H1 (cell line): ENCODE data around the gene FOXB1. TPM values are rescaled to one million over a fixed set of nuclear protein-coding genes. Genes with fewer than 3 reads are reported as not detected.

Experiments
- CTCF ChIA-PET: fragments of 300-600 bp; sonication (Branson Sonifier 250); formaldehyde crosslinking; loops from one replicate; lab custom pipeline; 2021; ENCODE audit not compliant: partially characterized antibody; lab: Charles Lee
- POLR2A ChIA-PET: fragments of 300-600 bp; sonication (Branson Sonifier 250); formaldehyde crosslinking; loops from one replicate; lab custom pipeline; 2021; ENCODE audit warnings: inconsistent platforms; ENCODE audit not compliant: partially characterized antibody; lab: Charles Lee
- DNase-seq, 2 experiments: peaks; one replicate each; pipeline versions ENCODE4 v3.0.0 to v3.0.0-alpha.2; 2010 to 2022; ENCODE audit warnings: low spot score in 2 of 2, low read depth in 1 of 2, mixed read lengths in 1 of 2
- FAIRE-seq: peaks from 2 replicates; lab custom pipeline; 2011; peaks lifted over from hg19 to GRCh38; lab: Jason Lieb, UNC
- H2AFZ ChIP-seq: 2 replicates; pipeline ENCODE4 v1.8.1; 2012; ENCODE audit warnings: low read length, inconsistent platforms
- H2AK5ac ChIP-seq: 2 replicates; pipeline ENCODE4 v1.6.1; 2013; ENCODE audit warnings: low read depth, low read length
- H2BK120ac ChIP-seq: replicated peaks from 2 replicates; pipeline ENCODE3; 2013; ENCODE audit warnings: low read depth, low read length, inconsistent platforms
- H2BK12ac ChIP-seq: 2 replicates; pipeline ENCODE4 v1.6.1; 2013; ENCODE audit warnings: low read depth, low read length
- H2BK15ac ChIP-seq: 2 replicates; pipeline ENCODE4 v1.6.1; 2013; ENCODE audit warnings: low read length
- H2BK20ac ChIP-seq: 2 replicates; pipeline ENCODE4 v1.6.1; 2013; ENCODE audit warnings: low read length
- H2BK5ac ChIP-seq: 2 replicates; pipeline ENCODE4 v1.6.1; 2013; ENCODE audit warnings: low read depth, low read length
- H3K14ac ChIP-seq: 2 replicates; pipeline ENCODE4 v1.6.1; 2013; ENCODE audit warnings: inconsistent platforms; ENCODE audit not compliant: insufficient read length
- H3K18ac ChIP-seq: 2 replicates; pipeline ENCODE4 v1.6.1; 2013; ENCODE audit warnings: low read length; ENCODE audit errors: extremely low read depth
- H3K23ac ChIP-seq: 2 replicates; pipeline ENCODE4 v1.6.1; 2013; ENCODE audit warnings: inconsistent platforms; ENCODE audit not compliant: insufficient read length
- H3K23me2 ChIP-seq: 2 replicates; pipeline ENCODE4 v1.6.1; 2013; ENCODE audit warnings: low read depth, low read length
- H3K27ac ChIP-seq: 2 replicates; pipeline ENCODE4 v1.6.1; 2011; ENCODE audit warnings: low read depth, low read length, inconsistent platforms
- H3K27me3 ChIP-seq, 4 experiments: replicated peaks in 1 of 4; 1 replicate in 1 of 4; 2 replicates in 3 of 4; pipeline versions ENCODE4 v1.6.1 to v1.8.1; 2011 to 2013; ENCODE audit warnings: low read length in 3 of 4, mild to moderate bottlenecking in 3 of 4, inconsistent platforms in 2 of 4, mixed read lengths in 2 of 4, moderate library complexity in 1 of 4; ENCODE audit not compliant: control insufficient read depth in 3 of 4, insufficient read depth in 3 of 4; ENCODE audit errors: extremely low read depth in 1 of 4
- H3K36me3 ChIP-seq, 4 experiments: 2 replicates each; pipeline versions ENCODE4 v1.6.1 to v1.8.1; 2011 to 2013; ENCODE audit warnings: mild to moderate bottlenecking in 4 of 4, low read length in 3 of 4, moderate library complexity in 2 of 4, control low read depth in 1 of 4, inconsistent platforms in 1 of 4; ENCODE audit not compliant: insufficient read depth in 4 of 4, control insufficient read depth in 2 of 4
- H3K4ac ChIP-seq: replicated peaks from 2 replicates; pipeline ENCODE3; 2013; ENCODE audit warnings: low read length, low read depth, mixed read lengths, inconsistent platforms; ENCODE audit not compliant: insufficient read length
- H3K4me1 ChIP-seq, 4 experiments: replicated peaks in 1 of 4; 1 replicate in 1 of 4; 2 replicates in 3 of 4; pipeline versions ENCODE4 v1.6.1 to v1.8.1; 2011 to 2013; ENCODE audit warnings: low read length in 3 of 4, inconsistent platforms in 2 of 4, mixed read lengths in 1 of 4; ENCODE audit not compliant: insufficient read depth in 4 of 4, control insufficient read depth in 3 of 4
- H3K4me2 ChIP-seq, 2 experiments: 2 replicates each; pipeline versions ENCODE4 v1.6.1 to v1.8.1; 2011 to 2013; ENCODE audit warnings: low read depth in 2 of 2, low read length in 2 of 2, control low read depth in 1 of 2, inconsistent platforms in 1 of 2, mild to moderate bottlenecking in 1 of 2; ENCODE audit not compliant: insufficient read depth in 1 of 2
- H3K4me3 ChIP-seq, 4 experiments: fragments of 200-600, 300-600 bp in 1 of 4; sonication (generic), shearing (Covaris generic), sonication (Bioruptor Twin) in 1 of 4; 2 replicates each; pipeline versions ENCODE4 v1.5.1 to v1.8.1; 2011 to 2016; ENCODE audit warnings: low read length in 4 of 4, low read depth in 3 of 4, control low read depth in 2 of 4, inconsistent platforms in 2 of 4, mild to moderate bottlenecking in 2 of 4, mixed read lengths in 1 of 4, moderate library complexity in 1 of 4; ENCODE audit not compliant: insufficient read depth in 2 of 4; ENCODE audit errors: extremely low read depth in 1 of 4
- H3K56ac ChIP-seq: replicated peaks from 2 replicates; pipeline ENCODE3; 2013; ENCODE audit warnings: low read depth, mild to moderate bottlenecking, mixed read lengths, low read length, inconsistent platforms; ENCODE audit not compliant: insufficient read length
- H3K79me1 ChIP-seq: 2 replicates; pipeline ENCODE4 v1.6.1; 2013; ENCODE audit warnings: low read depth, low read length, control low read depth
- H3K79me2 ChIP-seq, 2 experiments: 2 replicates each; pipeline versions ENCODE4 v1.6.1 to v1.8.1; 2012 to 2013; ENCODE audit warnings: low read length in 2 of 2, mild to moderate bottlenecking in 2 of 2, inconsistent platforms in 1 of 2; ENCODE audit not compliant: insufficient read depth in 2 of 2, control insufficient read depth in 1 of 2
- H3K9ac ChIP-seq, 4 experiments: replicated peaks in 1 of 4; 1 replicate in 1 of 4; 2 replicates in 3 of 4; pipeline versions ENCODE4 v1.6.1 to v1.8.1; 2011 to 2013; ENCODE audit warnings: low read depth in 3 of 4, low read length in 3 of 4, control low read depth in 2 of 4, mild to moderate bottlenecking in 2 of 4, moderate library complexity in 2 of 4, inconsistent platforms in 1 of 4; ENCODE audit errors: extremely low read depth in 1 of 4
- H3K9me3 ChIP-seq, 2 experiments: 2 replicates each; pipeline versions ENCODE4 v1.6.1 to v1.8.1; 2012 to 2013; ENCODE audit warnings: mild to moderate bottlenecking in 2 of 2, moderate library complexity in 2 of 2, control low read depth in 1 of 2, inconsistent platforms in 1 of 2, low read depth in 1 of 2, low read length in 1 of 2, mixed read lengths in 1 of 2; ENCODE audit not compliant: insufficient read depth in 2 of 2
- H4K20me1 ChIP-seq, 2 experiments: replicated peaks in 1 of 2; 2 replicates each; pipeline versions ENCODE3 to v1.8.1; 2011 to 2013; ENCODE audit warnings: inconsistent platforms in 2 of 2, low read length in 2 of 2, mild to moderate bottlenecking in 1 of 2; ENCODE audit not compliant: insufficient read depth in 2 of 2, control insufficient read depth in 1 of 2
- H4K5ac ChIP-seq: 2 replicates; pipeline ENCODE4 v1.6.1; 2013; ENCODE audit warnings: low read length, low read depth, mixed read lengths, inconsistent platforms; ENCODE audit not compliant: insufficient read length
- H4K8ac ChIP-seq: 2 replicates; pipeline ENCODE4 v1.8.0; 2013; ENCODE audit warnings: mild to moderate bottlenecking, moderate library complexity, low read length, inconsistent platforms; ENCODE audit not compliant: insufficient read depth; ENCODE audit errors: extremely low read depth
- H4K91ac ChIP-seq: replicated peaks from 2 replicates; pipeline ENCODE3; 2013; ENCODE audit warnings: low read length, mixed read lengths, inconsistent platforms; ENCODE audit not compliant: insufficient read length
- WGBS, 2 experiments: shearing (Covaris generic) in 1 of 2; methylation state at CpG; one replicate each; pipeline versions ENCODE4 v1.1.6 to v1.1.7; 2013 to 2015; ENCODE audit warnings: low lambda C conversion rate in 2 of 2, mixed read lengths in 2 of 2, inconsistent platforms in 1 of 2, low coverage in 1 of 2, missing lambda C conversion rate in 1 of 2; ENCODE audit not compliant: insufficient replicate concordance in 2 of 2, insufficient coverage in 1 of 2, insufficient read length in 1 of 2; ENCODE audit errors: extremely low coverage in 1 of 2, missing lambda C conversion rate in 1 of 2; 5-methylcytosine and 5-hydroxymethylcytosine counted together
- polyA plus RNA-seq, 7 experiments: library from polyadenylated mRNA; depleted of rRNA in 3 of 7; stranded (reverse) in 5 of 7; unstranded in 2 of 7; fragments of >200 nt in 5 of 7; fragments of 200-250 nt in 2 of 7; gene quantifications; 1 replicate in 5 of 7; 2 replicates in 1 of 7; 4 replicates in 1 of 7; pipeline versions ENCODE4 v1.2.1 to v1.2.3, GENCODE V29; 2011 to 2013; ENCODE audit warnings: missing spikeins in 2 of 7, mixed read lengths in 2 of 7
- total RNA-seq: library from RNA; stranded (reverse); fragmentation: NEBNext Ultra II Directional; extraction: Animal tissue kit (Norgen Biotek cat#: 25700); gene quantifications from 2 replicates; pipeline ENCODE4 v1.2.1, GENCODE V29; 2021

FOXB1 gene
- total and polyA plus RNA-seq, 2 of the 8 experiments (the other 6 are each of a cell fraction or from before 2014, with no cell fraction given) = 0.92 to 1.5 TPM

GRCh38 chr15:59976480-59977271 is 27.4 kb upstream of the FOXB1 start:
- Histone ChIP-seq H4K20me1 (no peaks in the 10 kb centered on the region), H4K8ac (no peak overlapping the region), H2BK12ac (no peak overlapping the region), H3K4me2 (no peak overlapping the region), H3K23me2 (no peaks in the 10 kb centered on the region), H4K5ac (no peak overlapping the region), H3K18ac (no peak overlapping the region), H4K91ac (no peak overlapping the region), H3K4me1 (no peaks in the 10 kb centered on the region), H2AK5ac (no peak overlapping the region), H3K79me1 (no peaks in the 10 kb centered on the region), H3K27ac (no peak overlapping the region), H3K27me3 (no peaks in the 10 kb centered on the region), H2BK15ac (no peak overlapping the region), H3K56ac (no peak overlapping the region), H3K36me3 (no peaks in the 10 kb centered on the region), H2BK20ac (no peak overlapping the region), H3K9me3 (no peaks in the 10 kb centered on the region), H3K4me3 (no peak overlapping the region), H3K14ac (no peak overlapping the region), H3K23ac (no peak overlapping the region), H3K79me2 (no peaks in the 10 kb centered on the region), H2BK120ac (no peak overlapping the region), H3K9ac (no peak overlapping the region), H3K4ac (no peak overlapping the region), H2BK5ac (no peak overlapping the region), H2AFZ (0 out of 2 replicates have a peak overlapping the region, but pooled peaks have one; percentile 30)
- POLR2A ChIA-PET = no interaction called here
- 87% methylated on average over 6 of the region's 6 CpGs; no CpG with 5 or more reads in 1 of the 2 experiments for WGBS, 2 experiments
- CTCF ChIA-PET = interaction anchor here (1.5 to 2.4 kb wide), 2 partner anchors 17 to 252 kb away, joined by 3 to 7 read pairs; no protein-coding TSS in a partner anchor
- no peak for FAIRE-seq
- DNase-seq = no peak
